UCSD-AML1 (cell line): ENCODE measurements around the gene DMRTA1.
"Not testable (repeated sequence)": the region's sequence is repeated elsewhere in the genome, so short reads cannot be mapped to it uniquely, and the experiment has no call there.

ENCODE experiments used
- DNase-seq: peaks from one replicate; lab custom pipeline; 2025; ENCODE audit not compliant: unreplicated experiment; lab: John Stamatoyannopoulos, UW

Gene DMRTA1

DNA sequence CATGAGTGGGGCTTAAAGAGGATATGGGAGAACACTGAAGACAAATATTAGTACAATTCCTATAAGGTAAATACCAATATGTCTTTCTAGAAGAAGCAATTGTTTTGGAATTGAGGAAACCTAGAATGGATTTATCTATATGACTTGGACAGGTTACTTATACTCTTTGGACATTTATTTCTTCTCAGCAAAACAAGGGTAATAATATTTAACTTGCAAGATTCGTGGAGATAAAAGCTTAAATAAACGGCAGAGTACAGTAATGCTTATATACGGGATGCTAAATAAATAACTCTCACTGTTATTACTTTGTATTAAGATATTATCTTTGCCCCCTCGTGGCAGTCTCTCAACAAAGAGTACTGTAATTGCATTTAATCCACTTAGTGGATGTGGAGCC, 8.6 kb downstream of the DMRTA1 start:
- DNase-seq = no peak

- DNase-seq = no peak
These were observed 10.8 kb downstream of the DMRTA1 start for GRCh38 chr9:22457448-22457847.

- DNase-seq = no peak
These were observed 16.6 kb downstream of the DMRTA1 start for GRCh38 chr9:22463205-22463604.

GRCh38 chr9:22469928-22470544, 23.4 kb downstream of the DMRTA1 start:
- DNase-seq = no peak

- no peak for DNase-seq
These were observed 34.9 kb downstream of the DMRTA1 start for GRCh38 chr9:22481566-22481965.

- DNase-seq = no peak
These were observed 37.0 kb downstream of the DMRTA1 start for GRCh38 chr9:22483528-22484070.

GRCh38 chr9:22496197-22496596, 49.6 kb downstream of the DMRTA1 start:
- not testable (repeated sequence) for DNase-seq
